ENCODE measurements around the gene SLC44A1.

The SLC44A1 gene

DNA sequence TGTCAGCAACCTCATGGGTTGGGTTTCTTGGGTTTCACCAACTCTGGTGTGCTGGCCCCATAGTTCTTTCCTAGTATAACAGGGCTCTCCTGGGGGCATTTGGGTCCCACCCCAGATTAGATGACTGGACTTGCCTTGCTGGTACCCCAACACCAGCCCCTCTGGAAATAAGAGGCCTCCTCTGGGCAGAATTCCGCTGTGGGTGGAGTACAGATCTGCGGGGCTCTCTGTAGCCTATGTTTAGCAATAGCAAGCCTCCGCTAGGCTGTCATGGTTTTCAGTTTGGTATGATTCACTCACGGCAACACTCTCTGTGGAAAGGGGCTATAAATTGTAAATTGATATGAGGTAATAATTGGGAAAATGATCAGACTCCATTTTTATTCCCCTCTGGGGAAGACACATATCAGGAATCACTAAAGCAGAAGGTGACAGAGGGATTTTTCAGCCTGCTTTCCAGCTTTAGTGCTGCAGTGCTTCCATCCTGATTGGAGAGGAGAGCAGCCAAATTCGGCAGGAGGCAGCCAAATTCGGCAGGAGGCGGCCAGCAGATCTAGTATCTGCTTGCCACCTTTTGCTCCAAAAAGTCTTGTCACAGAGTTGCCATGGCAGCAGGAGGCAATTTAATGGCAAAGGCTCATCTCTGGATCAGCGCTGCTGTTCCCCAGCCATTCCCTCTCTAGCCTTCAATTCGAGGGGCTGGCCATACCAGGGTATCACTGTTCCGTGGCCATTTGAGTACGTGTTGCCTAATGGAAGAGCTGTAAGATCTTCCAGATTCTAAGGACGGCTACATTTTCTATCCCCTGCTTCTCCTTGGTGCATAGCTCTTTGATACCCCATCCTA lies 84.6 kb downstream of the SLC44A1 start:
- H3K9me3 ChIP-seq (ENCODE audit: low read length) = no peaks in the 10 kb centered on the region
- H3K36me3 ChIP-seq (ENCODE audit: insufficient read depth, low read length) = peaks cover 16% of the 10 kb centered on the region
- H3K27ac ChIP-seq (ENCODE audit: low read depth, low read length, poor library complexity, severe bottlenecking) = no peak overlapping the region
- H3K27me3 ChIP-seq (ENCODE audit: insufficient read depth, low read length) = no peaks in the 10 kb centered on the region
- H3F3A ChIP-seq (ENCODE audit: insufficient read depth, low read length) = no peaks in the 10 kb centered on the region
- no peak overlapping the region for H3K4me3 ChIP-seq (ENCODE audit: low read depth, low read length, poor library complexity, severe bottlenecking)
- no peak overlapping the region for H2AFZ ChIP-seq (ENCODE audit: low read length)
- TF ChIP-seq, protein P1, sequence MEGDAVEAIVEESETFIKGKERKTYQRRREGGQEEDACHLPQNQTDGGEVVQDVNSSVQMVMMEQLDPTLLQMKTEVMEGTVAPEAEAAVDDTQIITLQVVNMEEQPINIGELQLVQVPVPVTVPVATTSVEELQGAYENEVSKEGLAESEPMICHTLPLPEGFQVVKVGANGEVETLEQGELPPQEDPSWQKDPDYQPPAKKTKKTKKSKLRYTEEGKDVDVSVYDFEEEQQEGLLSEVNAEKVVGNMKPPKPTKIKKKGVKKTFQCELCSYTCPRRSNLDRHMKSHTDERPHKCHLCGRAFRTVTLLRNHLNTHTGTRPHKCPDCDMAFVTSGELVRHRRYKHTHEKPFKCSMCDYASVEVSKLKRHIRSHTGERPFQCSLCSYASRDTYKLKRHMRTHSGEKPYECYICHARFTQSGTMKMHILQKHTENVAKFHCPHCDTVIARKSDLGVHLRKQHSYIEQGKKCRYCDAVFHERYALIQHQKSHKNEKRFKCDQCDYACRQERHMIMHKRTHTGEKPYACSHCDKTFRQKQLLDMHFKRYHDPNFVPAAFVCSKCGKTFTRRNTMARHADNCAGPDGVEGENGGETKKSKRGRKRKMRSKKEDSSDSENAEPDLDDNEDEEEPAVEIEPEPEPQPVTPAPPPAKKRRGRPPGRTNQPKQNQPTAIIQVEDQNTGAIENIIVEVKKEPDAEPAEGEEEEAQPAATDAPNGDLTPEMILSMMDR (IDR thresholded peaks at IDR 0.05; ENCODE audit: low read length) = no peak
- no peak for TF ChIP-seq EZH2 (IDR thresholded peaks at IDR 0.05; ENCODE audit: borderline replicate concordance, low read length)
- no peaks in the 10 kb centered on the region for H4K20me1 ChIP-seq (ENCODE audit: insufficient read depth, low read length)
- no peaks in the 10 kb centered on the region for H3K9me2 ChIP-seq (ENCODE audit: low read depth, low read length)
- H3K79me2 ChIP-seq (ENCODE audit: insufficient read depth, low read length) = no peaks in the 10 kb centered on the region
- no peak overlapping the region for H3K4me2 ChIP-seq (ENCODE audit: low read length)
- H3K9ac ChIP-seq (ENCODE audit: low read length) = no peak overlapping the region
- H3K4me1 ChIP-seq (ENCODE audit: insufficient read depth, low read length, severe bottlenecking) = peaks cover 17% of the 10 kb centered on the region

DNA sequence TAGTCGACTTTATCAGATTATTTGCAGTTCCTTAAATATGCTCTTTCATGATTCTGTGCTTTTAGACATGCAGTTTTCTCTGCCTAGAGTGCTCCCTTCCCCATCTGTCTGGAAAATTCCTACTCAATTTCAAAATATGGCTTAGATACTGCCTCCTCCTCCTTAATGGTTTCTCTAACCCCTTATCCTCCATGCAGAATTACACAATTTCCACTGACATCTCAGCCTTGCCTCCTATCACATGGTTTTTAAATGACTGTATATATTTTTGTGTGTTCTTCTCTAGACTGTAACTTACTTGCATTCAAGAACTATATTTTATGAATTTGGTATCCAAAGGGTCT lies 85.2 kb downstream of the SLC44A1 start:
- H3K9ac ChIP-seq (ENCODE audit: low read length) = no peak overlapping the region
- H3K9me3 ChIP-seq (ENCODE audit: low read length) = no peaks in the 10 kb centered on the region
- H3K79me2 ChIP-seq (ENCODE audit: insufficient read depth, low read length) = no peaks in the 10 kb centered on the region
- TF ChIP-seq EZH2 (IDR thresholded peaks at IDR 0.05; ENCODE audit: borderline replicate concordance, low read length) = no peak
- TF ChIP-seq, protein P1 (IDR thresholded peaks at IDR 0.05; ENCODE audit: low read length) = no peak
- peaks cover 11% of the 10 kb centered on the region for H3K36me3 ChIP-seq (ENCODE audit: insufficient read depth, low read length)
- H4K20me1 ChIP-seq (ENCODE audit: insufficient read depth, low read length) = no peaks in the 10 kb centered on the region
- no peak overlapping the region for H2AFZ ChIP-seq (ENCODE audit: low read length)
- peaks cover 19% of the 10 kb centered on the region for H3K4me1 ChIP-seq (ENCODE audit: insufficient read depth, low read length, severe bottlenecking)
- no peak overlapping the region for H3K4me2 ChIP-seq (ENCODE audit: low read length)
- H3K27ac ChIP-seq (ENCODE audit: low read depth, low read length, poor library complexity, severe bottlenecking) = no peak overlapping the region
- H3F3A ChIP-seq (ENCODE audit: insufficient read depth, low read length) = no peaks in the 10 kb centered on the region
- H3K9me2 ChIP-seq (ENCODE audit: low read depth, low read length) = no peaks in the 10 kb centered on the region
- H3K4me3 ChIP-seq (ENCODE audit: low read depth, low read length, poor library complexity, severe bottlenecking) = no peak overlapping the region
- no peaks in the 10 kb centered on the region for H3K27me3 ChIP-seq (ENCODE audit: insufficient read depth, low read length)

DNA sequence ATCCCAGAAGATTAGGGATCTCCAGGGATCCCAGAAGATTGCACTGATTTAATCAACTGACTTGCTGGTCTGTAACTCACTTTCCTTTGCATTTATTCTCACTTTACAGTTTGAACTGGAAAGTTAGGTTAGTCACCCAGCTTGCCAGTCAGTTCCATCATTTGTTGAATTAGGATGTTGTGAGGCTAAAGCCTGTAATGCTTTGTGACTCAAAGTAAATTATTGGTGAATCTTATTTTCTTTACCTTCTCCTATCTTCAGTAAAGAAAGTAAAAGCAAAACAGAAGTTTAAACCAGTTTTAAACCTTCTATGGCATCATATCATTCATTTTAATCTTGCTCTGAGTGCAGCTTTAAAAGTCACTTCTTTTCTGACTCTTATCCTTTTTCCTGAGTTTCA lies 85.8 kb downstream of the SLC44A1 start:
- Histone ChIP-seq H3K9me3 (ENCODE audit: low read length) (no peaks in the 10 kb centered on the region), H4K20me1 (ENCODE audit: insufficient read depth, low read length) (no peaks in the 10 kb centered on the region), H3K4me3 (ENCODE audit: low read depth, low read length, poor library complexity, severe bottlenecking) (no peak overlapping the region), H3K36me3 (ENCODE audit: insufficient read depth, low read length) (peaks cover 7% of the 10 kb centered on the region; the same call in 1 of the 2 replicates), H3K27me3 (ENCODE audit: insufficient read depth, low read length) (no peaks in the 10 kb centered on the region), H3K9ac (ENCODE audit: low read length) (no peak overlapping the region), H3K4me1 (ENCODE audit: insufficient read depth, low read length, severe bottlenecking) (peaks cover 19% of the 10 kb centered on the region), H3F3A (ENCODE audit: insufficient read depth, low read length) (no peaks in the 10 kb centered on the region), H3K79me2 (ENCODE audit: insufficient read depth, low read length) (no peaks in the 10 kb centered on the region), H3K9me2 (ENCODE audit: low read depth, low read length) (no peaks in the 10 kb centered on the region), H3K27ac (ENCODE audit: low read depth, low read length, poor library complexity, severe bottlenecking) (no peak overlapping the region), H2AFZ (ENCODE audit: low read length) (no peak overlapping the region), H3K4me2 (ENCODE audit: low read length) (no peak overlapping the region)
- TF ChIP-seq, protein P1 (IDR thresholded peaks at IDR 0.05; ENCODE audit: low read length) = no peak
- no peak for TF ChIP-seq EZH2 (IDR thresholded peaks at IDR 0.05; ENCODE audit: borderline replicate concordance, low read length)

Data from OCI-LY1 (cell line).